Neural crest cell (in vitro differentiated cells): ENCODE results near the gene MYO5A. TPM values are rescaled to one million over a fixed set of nuclear protein-coding genes. Genes with fewer than 3 reads are reported as not detected.

Source experiments
- DNase-seq: peaks from one replicate; pipeline ENCODE4 v3.0.0; 2021; ENCODE audit warnings: low read depth, mixed read lengths, low spot score
- H3K27ac Mint-ChIP-seq: one replicate; pipeline ENCODE4 v1.8.0; 2021; ENCODE audit warnings: mild to moderate bottlenecking, mixed read lengths; ENCODE audit not compliant: unreplicated experiment
- H3K27me3 Mint-ChIP-seq: 2 replicates; pipeline ENCODE4 v1.8.0; 2021; ENCODE audit warnings: low read depth, mild to moderate bottlenecking, mixed read lengths
- H3K36me3 Mint-ChIP-seq: 2 replicates; pipeline ENCODE4 v1.8.0; 2021; ENCODE audit warnings: low read depth, mild to moderate bottlenecking, mixed read lengths
- H3K4me1 Mint-ChIP-seq: 2 replicates; pipeline ENCODE4 v1.8.0; 2021; ENCODE audit warnings: mixed read lengths
- H3K4me3 Mint-ChIP-seq: one replicate; pipeline ENCODE4 v1.8.0; 2021; ENCODE audit warnings: mild to moderate bottlenecking, mixed read lengths
- H3K9me3 Mint-ChIP-seq: 2 replicates; pipeline ENCODE4 v1.8.0; 2021; ENCODE audit warnings: mixed read lengths
- CTCF ChIP-seq: fragments of 200-600 bp; sonication (generic); conservative IDR thresholded peaks from 2 replicates; pipeline ENCODE4 v1.5.0; 2021; ENCODE audit warnings: antibody characterized with exemption, mild to moderate bottlenecking
- total RNA-seq: library from RNA; stranded (reverse); gene quantifications from 2 replicates; pipeline ENCODE4 v1.2.1, GENCODE V29; 2021

MYO5A gene
- total RNA-seq, 1 donor from 2014 or later, result 29.1 TPM

GRCh38 chr15:52529940-52530339 lies 1.3 kb upstream of the MYO5A start:
- no peak for TF ChIP-seq CTCF
- peaks cover 51% of the 10 kb centered on the region for H3K27me3 Mint-ChIP-seq
- H3K27ac Mint-ChIP-seq, result peak overlapping the region; percentile 47

GRCh38 chr15:52529341-52529924 lies 753 bp upstream of the MYO5A start:
- Mint-ChIP-seq H3K36me3 (no peaks in the 10 kb centered on the region), H3K9me3 (no peaks in the 10 kb centered on the region), H3K4me3 (peak overlapping the region; percentile 84), H3K4me1 (peaks cover 22% of the 10 kb centered on the region), H3K27ac (peak overlapping the region; percentile 47), H3K27me3 (peaks cover 51% of the 10 kb centered on the region)
- DNase-seq, result peak; percentile 14
- no peak for TF ChIP-seq CTCF

More at GRCh38 chr15:52529940-52530339, 1.3 kb upstream of the MYO5A start:
- no peaks in the 10 kb centered on the region for H3K36me3 Mint-ChIP-seq
- no peak for DNase-seq
- peaks cover 22% of the 10 kb centered on the region for H3K4me1 Mint-ChIP-seq
- peak overlapping the region; percentile 84 for H3K4me3 Mint-ChIP-seq
- no peaks in the 10 kb centered on the region for H3K9me3 Mint-ChIP-seq

GRCh38 chr15:52527911-52528563 lies 643 bp downstream of the MYO5A start:
- Mint-ChIP-seq H3K36me3 (no peaks in the 10 kb centered on the region), H3K4me1 (peaks cover 27% of the 10 kb centered on the region), H3K27me3 (peaks cover 45% of the 10 kb centered on the region), H3K27ac (peak overlapping the region; percentile 69), H3K9me3 (no peaks in the 10 kb centered on the region), H3K4me3 (peak overlapping the region; percentile 99)
- TF ChIP-seq CTCF, result no peak
- DNase-seq, result no peak

GRCh38 chr15:52527196-52527910 lies 1.3 kb downstream of the MYO5A start:
- no peak for TF ChIP-seq CTCF
- DNase-seq, result no peak
- Mint-ChIP-seq H3K4me3 (peak overlapping the region; percentile 99), H3K36me3 (no peaks in the 10 kb centered on the region), H3K4me1 (peaks cover 33% of the 10 kb centered on the region), H3K27me3 (peaks cover 41% of the 10 kb centered on the region), H3K9me3 (no peaks in the 10 kb centered on the region), H3K27ac (no peak overlapping the region)

GRCh38 chr15:52524223-52525136 lies 4.2 kb downstream of the MYO5A start:
- Mint-ChIP-seq H3K36me3 (no peaks in the 10 kb centered on the region), H3K4me1 (peaks cover 26% of the 10 kb centered on the region), H3K4me3 (peak overlapping the region; percentile 10), H3K27me3 (peaks cover 13% of the 10 kb centered on the region), H3K9me3 (no peaks in the 10 kb centered on the region), H3K27ac (no peak overlapping the region)
- TF ChIP-seq CTCF, result no peak
- no peak for DNase-seq
